Measurements from ENCODE around the gene GALNTL6.
"Not testable (repeated sequence)": the region's sequence is repeated elsewhere in the genome, so short reads cannot be mapped to it uniquely, and the experiment has no call there.

Gene GALNTL6

DNA sequence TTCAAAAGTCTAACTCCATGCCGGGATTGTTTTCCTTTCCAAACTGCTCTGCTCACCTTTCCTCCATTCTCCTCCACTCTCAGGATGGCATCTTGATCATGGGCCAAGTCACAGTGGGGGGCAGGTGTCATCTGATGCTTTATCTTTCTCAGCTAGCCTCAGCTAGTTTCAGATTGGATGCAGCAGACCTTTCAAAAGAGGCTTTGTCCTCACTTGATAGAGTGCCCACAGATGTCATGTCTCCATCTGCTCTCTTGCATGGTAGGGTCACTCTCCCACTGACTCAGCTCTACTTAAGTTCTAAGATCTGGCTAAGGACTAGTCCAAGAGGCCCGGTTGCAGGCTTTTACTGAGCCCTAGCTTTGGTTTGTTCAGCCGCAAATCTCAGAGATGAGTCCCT is 1013.7 kb downstream of the GALNTL6 start:
- no peak for DNase-seq

DNA sequence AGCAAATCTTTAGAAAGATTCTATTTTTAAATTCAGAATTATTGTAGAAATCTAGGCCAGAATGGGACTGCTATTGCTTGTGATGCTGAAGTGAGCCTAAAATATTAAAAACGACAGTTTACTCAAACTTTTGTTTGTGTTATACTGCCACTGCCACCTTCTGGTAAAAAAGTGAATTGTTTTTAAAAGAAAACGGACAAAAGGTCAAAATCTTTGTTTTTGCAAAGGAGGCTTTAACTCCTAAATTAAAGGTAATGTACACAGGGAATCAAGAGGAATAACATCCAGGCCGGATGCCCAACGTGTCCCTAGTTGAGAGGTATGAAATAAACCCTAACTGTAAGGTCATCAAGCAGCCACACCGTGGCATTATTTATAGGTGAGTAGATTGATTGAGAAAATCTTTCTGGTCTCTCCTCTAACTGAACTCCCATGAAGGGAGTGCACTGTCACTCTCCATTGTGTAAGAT is 1017.1 kb downstream of the GALNTL6 start:
- peak in 1 of 2 experiments; percentile 23 for DNase-seq

DNA sequence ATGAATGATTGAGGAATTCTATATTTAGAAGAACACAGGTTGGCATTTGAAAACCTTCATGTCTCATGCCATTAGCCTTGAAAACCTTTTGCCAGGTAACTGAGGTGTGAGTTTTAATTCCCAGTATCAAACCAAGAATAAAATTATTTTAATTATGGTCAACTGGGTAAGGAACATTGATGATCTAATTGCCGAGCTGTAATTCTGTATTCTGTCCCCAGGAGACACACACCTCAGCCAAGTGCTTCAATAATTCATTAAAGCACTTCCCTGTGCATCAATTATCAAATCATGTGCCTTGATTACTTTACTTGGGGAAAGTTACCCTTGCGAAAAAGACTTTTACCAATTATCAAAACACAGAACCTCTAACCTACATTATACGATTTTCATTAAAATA is 1023.5 kb downstream of the GALNTL6 start:
- DNase-seq = no peak

DNA sequence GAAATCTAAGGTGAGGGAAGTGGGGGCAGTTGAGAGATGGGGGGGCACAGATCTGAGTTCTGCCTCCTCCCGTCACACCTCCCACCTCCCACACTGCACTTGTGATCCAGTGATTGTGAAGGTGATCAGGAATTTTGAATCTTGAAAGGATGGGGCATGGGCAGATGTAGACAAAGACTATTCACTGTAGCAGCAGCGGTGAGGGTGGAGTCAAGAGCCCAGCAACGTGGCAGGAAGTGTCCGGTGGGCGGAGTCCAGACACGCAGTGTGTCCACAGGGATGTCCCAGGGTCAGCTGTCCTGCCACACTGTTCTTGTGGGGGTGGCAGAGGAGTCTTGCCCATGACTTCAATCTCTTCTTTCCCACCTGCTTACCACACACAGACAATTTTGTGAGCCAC is 1024.9 kb downstream of the GALNTL6 start:
- no peak for DNase-seq

DNA sequence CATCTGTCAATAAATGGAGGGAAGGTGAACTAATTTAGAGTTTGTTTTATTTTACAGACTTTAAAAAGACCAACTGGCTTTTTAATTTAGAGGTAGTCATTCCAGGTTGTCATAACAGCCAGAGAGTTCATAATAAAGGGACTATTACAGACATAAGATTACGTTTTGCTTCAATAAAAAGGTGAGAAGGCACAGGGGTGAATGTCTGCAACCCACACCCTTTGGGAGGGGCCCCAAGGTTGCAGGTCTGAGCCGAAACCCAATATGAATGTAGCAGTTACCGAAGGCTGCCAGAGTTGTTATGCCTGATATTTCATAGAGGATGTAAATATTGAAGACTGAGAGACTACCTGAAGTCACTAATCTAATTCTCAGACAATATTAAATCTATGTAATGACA is 1025.7 kb downstream of the GALNTL6 start:
- DNase-seq = no peak

DNA sequence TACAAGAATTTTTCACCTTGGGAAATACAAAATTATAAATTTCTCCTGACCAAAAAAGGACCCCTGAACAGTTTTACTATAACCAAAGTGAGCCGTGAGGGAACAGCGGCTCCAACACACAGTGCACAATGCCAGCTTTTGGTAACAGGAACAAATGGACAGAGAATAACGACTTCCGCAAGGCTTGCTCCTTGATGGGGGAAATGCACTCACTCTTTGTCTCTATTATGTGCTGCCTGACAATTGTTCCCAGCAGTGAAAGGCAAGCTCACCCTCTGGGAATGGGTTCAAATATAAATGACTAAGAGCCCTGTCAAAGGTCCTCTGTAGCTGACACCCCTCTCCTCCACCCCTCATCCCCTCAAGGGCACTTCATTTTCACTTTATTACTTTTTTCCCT is 1029.6 kb downstream of the GALNTL6 start:
- DNase-seq = no peak

DNA sequence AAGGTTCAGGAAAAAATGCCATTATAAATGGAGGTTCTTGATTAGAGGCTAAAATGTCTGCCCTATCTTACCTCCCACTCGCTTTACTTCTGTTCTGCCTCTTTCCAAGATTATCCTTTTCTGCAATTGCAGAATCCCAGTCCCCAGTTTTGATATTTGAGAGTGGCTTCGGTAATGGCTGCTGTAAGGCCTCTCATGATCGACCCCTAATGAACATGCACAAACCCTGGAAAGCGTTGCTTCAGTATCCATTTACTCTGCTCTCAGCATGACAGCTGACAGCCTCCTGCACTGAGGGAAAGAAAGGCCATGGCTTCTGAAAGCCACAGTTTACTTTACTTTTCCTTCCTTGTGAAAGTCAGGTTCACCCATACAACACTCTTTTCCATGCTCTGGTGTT is 1030.0 kb downstream of the GALNTL6 start:
- no peak for DNase-seq

DNA sequence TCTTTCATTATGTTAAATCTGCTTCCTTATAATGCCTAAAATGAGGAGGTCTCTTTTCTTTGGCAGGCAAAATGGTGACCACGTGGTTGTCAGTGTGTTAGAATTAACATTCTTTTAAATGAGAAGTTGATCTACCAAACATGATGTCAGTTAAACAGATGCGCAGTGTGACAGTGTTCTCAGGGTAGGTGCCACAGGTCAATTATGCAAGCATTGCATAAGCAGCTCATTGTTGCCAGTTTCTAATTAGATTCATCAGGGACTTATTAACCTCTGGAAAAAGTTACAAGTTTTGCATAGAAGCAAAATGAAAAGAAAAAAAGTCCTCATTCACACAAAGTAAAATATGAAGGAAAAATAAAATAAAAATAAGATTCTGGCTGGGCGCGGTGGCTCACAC is 1031.4 kb downstream of the GALNTL6 start:
- no peak for DNase-seq

DNA sequence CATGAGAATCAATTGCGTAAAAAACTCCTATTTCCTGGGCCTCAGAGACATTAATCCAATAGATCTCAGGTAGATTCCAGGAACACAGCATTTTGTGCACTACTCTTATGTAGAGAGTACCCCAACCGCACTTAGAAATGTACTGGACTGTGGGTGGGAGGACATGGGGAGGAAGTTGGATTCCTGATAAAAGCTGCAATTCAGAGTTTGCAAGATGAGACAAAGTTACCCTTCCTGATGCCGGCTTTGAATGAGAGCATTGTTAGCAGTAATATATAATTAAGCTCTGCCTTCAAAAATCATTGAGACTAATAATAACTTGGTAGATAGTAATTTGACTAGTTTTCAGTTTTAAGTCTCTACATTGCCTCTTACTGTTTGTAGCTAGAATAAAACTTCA is 1032.1 kb downstream of the GALNTL6 start:
- DNase-seq = no peak

DNA sequence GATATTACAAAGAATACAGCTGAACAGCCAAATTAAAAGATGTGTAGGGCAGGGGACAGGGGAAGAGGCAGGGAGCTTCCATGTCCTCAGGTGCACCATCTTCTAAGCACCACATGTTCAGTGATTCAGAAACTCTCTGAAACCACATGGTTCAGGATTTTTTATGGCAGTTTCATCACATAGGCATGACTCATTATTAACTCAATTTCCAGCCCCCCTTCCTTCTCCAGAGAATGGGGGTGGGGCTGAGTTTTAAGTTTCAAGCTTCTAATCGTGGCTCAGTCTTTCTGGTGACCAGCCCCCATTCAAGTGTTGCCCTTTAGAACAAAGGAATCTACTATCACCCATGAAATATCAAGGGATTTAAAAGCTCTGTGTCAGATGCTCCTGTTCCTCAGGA is 1037.6 kb downstream of the GALNTL6 start:
- DNase-seq = no peak

DNA sequence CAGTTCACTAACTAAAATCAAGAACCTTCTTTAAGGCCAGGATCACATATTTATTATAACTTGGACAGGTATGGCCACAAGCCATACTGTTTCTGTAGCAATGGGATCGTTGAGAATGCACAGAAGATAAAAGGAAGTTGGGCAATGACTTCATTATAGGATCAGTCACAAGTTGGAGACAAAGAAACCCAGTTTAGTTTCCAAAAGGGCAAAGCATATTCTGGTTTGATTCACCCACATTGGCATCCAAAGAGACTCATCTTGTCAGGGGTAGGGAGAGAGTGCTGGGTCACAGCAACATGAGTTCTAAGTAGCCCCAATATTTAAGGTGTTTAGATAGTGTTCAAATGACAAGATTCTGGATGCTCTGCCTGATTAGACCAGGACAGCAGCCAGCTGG is 1038.3 kb downstream of the GALNTL6 start:
- DNase-seq = no peak

DNA sequence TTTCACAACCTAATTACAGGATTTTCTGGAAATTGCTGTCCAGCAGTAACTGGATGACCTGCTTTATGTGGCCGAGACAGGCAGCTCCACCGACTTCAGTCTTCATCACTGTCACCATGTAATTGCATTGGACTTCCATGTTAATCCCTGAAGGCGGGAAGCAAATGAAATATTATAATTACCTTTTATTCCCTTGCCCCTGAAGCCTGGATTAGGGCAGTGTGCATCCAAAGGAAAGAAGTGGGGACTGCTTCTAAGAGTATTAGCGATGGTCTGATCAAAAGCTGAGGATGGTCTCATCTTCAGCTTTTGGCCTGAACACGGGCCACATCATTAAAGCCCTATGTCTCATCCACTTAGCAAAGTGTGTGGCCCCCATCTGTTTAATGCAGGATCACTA is 1043.8 kb downstream of the GALNTL6 start:
- no peak for DNase-seq

DNA sequence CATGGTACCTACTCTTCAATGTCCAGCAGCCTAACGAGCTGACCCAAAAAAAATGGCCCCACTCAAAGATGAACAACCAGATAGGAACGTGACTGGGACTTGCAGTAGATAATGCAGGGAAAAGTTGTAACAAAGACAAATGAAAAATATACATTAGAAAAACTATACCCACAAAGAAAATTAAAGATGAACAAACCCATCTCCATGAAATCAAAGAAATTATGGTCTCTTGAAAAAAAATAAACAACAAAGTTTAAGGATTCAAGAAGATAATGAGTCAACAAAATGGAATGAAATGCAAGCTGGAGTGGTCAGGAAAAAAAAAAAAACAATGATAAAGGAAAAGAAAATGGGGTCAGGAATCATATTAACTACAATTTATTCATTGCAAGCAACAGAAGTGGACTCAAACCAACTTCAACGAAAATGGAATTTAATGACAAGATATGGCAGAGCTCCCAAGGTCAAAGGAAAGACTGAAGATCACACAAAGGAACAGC is 1045.6 kb downstream of the GALNTL6 start:
- DNase-seq = no peak

DNA sequence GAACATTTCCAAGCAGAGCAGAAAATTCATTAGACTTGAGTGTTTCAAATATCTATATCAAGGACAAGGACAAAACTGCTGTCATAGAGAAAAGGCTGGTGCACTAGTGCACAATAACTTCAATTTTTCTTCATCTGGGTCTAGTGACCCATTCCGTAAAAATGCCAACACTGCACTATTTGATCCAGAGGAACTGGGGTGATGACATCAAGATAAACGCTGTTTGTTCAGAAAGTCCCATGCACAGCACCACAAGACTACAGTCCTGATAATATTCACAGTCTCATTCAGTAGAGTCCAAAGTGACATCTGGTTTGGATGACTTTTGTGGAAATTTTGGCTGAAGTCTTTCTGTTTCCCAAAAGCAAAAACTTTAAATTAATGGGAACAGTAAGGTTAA is 1051.9 kb downstream of the GALNTL6 start:
- no peak for DNase-seq

DNA sequence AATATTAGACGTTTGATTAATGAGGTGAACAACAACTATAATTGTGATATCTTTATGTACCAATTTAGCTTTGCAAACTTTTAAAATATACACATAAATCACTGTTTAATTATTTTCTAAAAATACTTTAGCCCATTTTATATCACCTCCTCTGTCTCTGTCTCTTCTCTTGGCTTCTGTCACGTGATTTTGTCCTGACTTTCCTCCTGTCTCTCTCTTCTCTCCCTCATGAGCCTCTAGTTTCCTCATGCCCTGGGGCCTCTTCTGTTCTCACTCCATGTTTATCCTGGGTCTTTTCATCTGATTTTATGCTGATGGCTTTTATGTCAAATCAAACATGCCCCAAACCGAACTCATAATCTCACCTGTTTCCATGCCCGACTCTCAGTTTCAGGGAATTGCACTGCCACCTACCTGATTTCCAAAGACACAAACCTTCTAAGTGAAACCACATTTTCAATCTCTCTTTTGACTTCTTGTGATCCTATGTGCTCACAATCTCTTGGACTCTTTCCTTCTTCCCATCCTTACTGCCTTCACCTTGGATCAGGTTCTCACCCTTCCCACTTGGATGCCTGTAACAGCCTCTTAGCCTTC is 1052.4 kb downstream of the GALNTL6 start:
- no peak for DNase-seq

DNA sequence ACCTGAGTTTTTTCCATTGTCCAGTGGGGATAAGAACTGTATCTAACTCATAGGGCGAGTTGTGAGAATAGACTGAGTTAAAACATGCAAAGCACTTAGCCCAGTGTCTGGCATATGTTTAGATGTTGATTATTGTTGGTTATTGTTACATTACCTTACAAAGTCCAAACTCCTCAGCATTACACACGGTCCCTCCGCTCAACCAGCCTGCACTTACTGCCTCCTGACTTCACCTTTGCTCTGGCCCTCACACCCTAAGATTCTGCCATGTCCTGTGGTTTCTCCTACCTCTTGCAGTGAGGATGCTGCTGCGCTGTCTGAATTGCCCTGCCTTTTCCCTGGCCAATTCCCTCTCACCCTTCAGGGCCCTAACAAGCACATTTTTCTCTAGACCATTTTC is 1053.2 kb downstream of the GALNTL6 start:
- DNase-seq = no peak

DNA sequence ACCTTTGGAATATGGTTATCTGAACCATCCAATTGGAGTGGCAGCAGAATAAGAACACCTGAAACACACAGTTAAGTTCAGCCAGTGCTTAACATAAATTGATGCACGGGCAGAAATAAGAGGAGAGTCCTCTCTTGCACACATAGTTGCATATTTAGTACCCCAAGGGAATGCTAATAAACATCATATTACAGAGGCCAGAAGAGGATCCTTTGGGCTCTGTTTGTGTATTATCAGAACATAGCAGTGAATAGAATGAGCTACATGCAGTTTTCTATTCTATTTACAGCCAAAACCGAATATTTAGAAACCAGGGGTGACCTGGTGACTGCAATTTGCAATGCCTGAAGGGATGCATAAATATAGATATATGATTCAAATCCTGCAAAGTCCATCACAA is 1054.6 kb downstream of the GALNTL6 start:
- DNase-seq = no peak

DNA sequence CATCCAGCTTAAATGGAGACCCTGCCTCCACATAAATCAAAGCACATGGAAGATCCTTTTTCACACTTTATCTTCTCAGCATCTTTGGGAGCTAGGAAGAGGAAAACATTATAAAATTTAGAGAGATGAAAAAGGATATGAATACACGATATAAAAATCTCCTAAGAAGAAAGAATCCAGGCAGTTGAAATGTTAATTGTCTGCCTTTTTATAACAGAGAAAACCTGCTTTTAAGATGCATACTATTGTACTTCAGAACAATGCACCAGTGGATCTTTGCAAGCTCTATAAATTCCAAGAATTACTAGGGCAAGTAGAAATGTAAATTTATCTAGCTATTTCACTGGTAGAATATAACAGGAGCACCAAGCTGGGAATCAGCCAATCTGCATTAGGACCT is 1055.1 kb downstream of the GALNTL6 start:
- no peak for DNase-seq

DNA sequence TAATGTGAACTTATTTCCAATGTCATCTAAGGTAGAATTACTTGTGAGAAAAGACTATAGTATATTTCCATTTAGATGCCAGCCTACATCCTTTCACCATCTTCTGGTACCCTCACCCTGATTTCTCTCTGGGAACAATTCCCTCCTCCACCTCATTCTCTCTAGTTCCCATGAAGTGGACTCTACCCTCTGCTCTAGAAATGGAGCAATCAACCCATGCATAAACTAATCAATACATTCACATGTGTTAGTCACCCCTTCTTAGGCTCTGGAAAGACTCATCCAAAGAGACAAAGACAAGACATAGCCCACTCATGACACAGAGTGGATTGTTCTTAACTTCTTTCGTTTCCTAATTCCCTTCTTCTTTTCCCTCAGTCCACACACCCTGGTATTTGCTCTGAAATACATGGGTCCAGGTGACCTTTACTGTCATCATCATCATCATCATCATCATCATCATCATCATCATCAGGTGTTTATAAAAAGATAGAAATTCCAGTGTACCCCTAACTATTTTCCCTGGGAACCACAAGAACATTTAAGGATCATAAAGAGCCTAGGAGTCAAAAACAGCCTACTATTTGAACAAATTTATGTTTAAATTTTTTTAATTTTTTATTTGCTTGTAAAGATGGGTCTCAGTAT is 1056.5 kb downstream of the GALNTL6 start:
- DNase-seq = no peak

DNA sequence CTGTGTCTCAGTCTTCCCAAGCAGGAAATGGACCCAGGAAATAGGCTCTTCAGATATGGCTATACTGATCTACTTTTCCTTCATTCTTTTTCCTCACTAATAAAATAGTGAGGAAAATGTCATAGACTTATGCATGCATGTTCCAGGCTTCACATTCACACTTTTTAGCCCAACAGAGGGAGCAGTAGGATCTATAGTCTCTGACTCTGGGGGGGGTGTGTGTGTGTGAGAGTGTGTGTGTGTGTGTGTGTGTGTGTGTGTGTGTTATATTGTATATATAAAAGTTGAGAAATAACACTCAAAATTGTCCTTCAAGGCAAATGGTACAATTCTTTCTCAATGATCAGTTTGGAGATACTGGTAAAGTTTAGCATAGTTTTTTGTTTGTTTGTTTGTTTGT is 1058.2 kb downstream of the GALNTL6 start:
- no peak for DNase-seq

DNA sequence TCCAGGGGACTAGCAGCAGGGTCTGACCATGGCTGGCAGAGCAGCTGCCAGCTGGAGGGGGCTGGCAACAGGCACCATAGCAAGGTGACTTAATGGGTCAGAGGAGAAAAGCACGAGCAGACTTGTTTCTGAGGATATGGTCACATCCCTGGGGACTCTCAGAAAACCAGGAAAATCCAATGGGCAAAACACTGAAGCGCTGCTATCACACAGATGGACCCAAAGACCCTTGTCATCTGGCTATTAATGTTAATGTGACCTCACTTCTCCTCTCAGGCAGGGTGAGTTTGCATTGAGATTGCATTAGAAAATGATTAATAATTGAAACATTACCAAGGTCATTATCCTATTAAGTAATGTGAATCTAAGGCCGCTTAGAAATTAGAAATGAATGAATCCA is 1061.7 kb downstream of the GALNTL6 start:
- no peak for DNase-seq

DNA sequence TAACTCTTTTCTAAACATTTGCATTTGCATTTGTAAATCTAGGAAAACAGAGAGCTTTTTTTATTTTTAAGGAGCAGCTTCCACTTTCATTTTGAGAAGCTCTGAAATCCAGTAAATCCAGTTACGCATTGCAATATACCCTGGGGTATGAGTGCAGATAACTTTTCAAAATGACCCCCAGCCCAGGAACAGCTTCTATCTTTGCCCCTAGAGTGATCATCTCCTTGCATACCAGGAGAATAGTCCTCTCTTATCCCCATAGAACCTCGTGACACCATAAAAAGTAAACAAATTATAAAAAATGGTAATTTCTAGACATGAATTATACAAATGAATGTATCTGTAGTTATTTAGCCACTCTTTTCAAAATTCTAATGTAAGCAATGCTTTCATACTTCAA is 1063.2 kb downstream of the GALNTL6 start:
- no peak for DNase-seq

DNA sequence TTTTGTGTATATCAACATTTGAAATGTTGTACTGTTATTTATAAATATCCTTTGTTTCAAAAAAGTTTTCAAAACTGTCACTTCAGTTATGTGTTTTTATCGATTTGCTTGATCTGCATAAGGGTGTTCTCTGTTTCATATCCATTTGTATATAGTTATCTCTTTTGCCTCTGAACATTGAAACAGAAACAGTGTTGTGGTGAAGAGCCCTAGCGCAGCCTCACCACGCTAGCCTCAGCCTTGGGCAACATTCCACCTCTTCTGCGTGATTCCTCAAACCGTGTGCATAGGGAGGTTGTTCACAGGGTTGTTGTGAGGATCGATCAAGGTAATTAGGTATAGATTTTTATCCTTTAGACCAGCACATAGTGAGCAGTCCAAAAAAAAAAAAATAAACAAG is 1068.4 kb downstream of the GALNTL6 start:
- DNase-seq = no peak

DNA sequence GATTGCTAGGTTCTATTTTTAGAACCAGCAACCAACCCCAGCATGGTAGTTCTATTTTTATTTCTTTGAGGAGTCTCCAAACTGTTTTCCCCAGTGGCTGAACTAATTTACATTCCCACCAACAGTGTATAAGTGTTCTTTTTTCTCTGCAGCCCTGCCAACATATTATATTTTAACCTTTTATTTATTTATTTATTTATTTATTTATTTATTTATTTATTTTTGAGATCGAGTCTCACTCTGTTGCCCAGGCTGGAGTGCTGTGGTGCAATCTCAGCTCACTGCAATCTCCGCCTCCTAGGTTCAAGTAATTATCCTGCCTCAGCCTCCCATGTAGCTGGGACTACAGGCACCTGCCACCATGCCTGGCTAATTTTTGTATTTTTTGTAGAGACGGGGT is 1074.2 kb downstream of the GALNTL6 start:
- not testable (repeated sequence) for DNase-seq

DNA sequence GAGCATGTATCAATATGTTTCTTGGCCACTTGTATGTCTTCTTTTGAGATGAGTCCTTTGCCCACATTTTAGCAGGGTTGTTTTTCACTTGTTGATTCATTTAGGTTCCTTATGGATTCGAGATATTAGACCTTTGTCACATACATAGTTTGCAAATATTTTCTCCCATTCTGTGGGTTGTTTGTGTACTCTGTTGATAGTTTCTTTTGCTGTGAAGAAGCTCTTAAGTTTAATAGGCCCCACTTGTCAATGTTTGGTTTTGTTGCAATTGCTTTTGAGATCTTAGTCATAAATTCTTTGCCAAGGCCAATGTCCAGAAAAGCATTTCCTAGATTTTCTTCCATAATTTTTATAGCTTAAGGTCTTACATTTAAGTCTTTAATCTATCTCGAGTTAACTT is 1074.8 kb downstream of the GALNTL6 start:
- no peak for DNase-seq
